ENCODE measurements around the gene TYK2.
A peak's percentile ranks its signal among the peaks of the same experiment; 100 is the strongest.
"Not testable (repeated sequence)": the region's sequence is repeated elsewhere in the genome, so short reads cannot be mapped to it uniquely, and the experiment has no call there.

The TYK2 gene

GRCh38 chr19:10389863-10390262 is 9.5 kb upstream of the TYK2 start:
- TF ChIP-seq, protein P1, sequence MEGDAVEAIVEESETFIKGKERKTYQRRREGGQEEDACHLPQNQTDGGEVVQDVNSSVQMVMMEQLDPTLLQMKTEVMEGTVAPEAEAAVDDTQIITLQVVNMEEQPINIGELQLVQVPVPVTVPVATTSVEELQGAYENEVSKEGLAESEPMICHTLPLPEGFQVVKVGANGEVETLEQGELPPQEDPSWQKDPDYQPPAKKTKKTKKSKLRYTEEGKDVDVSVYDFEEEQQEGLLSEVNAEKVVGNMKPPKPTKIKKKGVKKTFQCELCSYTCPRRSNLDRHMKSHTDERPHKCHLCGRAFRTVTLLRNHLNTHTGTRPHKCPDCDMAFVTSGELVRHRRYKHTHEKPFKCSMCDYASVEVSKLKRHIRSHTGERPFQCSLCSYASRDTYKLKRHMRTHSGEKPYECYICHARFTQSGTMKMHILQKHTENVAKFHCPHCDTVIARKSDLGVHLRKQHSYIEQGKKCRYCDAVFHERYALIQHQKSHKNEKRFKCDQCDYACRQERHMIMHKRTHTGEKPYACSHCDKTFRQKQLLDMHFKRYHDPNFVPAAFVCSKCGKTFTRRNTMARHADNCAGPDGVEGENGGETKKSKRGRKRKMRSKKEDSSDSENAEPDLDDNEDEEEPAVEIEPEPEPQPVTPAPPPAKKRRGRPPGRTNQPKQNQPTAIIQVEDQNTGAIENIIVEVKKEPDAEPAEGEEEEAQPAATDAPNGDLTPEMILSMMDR (IDR thresholded peaks at IDR 0.05; ENCODE audit: insufficient read depth, low read depth, low read length, missing control alignments) = peak; percentile 9
- no peak for DNase-seq (ENCODE audit: low read depth)
- H3K4me3 ChIP-seq (ENCODE audit: low read length) = no peak overlapping the region

DNA sequence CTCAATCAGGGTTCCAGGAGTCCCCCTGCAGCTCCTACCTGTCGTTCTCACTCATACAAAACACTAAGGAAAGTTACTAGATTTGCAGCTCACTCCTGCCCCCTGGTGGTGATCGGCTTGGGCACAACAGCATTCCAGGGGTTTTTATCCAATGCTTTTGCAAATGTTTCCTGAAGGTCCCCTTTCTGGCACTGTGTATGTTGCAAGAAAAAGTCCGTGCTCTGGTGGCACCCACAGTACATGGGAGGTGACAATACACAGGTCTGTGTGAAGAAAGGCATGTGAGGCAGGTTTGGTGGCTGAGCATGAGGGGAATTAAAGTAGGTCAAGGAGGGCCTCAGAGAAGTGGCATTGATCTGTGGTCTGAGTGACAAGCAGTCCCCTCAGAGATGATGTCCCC is 8.6 kb upstream of the TYK2 start:
- no peak overlapping the region for H3K4me3 ChIP-seq (ENCODE audit: low read length)
- TF ChIP-seq, protein P1 (IDR thresholded peaks at IDR 0.05; ENCODE audit: insufficient read depth, low read depth, low read length, missing control alignments) = peak; percentile 96
- peak; percentile 79 for DNase-seq (ENCODE audit: low read depth)

DNA sequence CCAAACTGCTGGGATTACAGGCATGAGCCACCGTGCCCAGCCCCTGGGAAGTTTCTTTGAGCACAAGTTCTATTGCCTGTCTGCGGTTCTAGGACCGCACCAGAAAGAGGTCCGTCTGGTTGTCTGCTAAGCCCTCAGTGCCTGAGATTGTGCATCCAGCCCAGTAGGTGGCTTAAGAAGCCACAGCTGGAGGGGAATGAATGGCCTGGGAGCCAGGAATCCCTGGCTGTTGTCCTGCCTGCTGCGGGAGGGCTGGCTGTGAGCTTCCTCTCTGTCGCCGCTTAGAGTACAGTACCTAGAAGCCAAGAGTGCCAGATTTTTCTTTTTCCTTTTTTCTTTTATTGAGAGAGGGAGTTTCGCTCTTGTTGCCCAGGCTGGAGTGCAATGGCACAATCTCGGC is 4.2 kb upstream of the TYK2 start:
- DNase-seq (ENCODE audit: low read depth) = no peak
- no peak overlapping the region for H3K4me3 ChIP-seq (ENCODE audit: low read length)
- TF ChIP-seq, protein P1 (IDR thresholded peaks at IDR 0.05; ENCODE audit: insufficient read depth, low read depth, low read length, missing control alignments) = no peak

DNA sequence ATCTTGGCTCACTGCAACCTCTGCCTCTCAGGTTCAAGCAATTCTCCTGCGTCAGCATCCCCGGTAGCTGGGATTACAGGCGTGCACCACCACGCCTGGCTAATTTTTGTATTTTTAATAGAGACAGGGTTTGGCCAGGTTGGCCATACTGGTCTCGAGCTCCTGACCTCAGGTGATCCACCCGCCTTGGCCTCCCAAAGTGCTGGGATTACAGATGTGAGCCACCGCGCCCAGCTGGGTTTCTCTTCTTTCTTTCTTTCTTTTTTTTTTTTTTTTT is 2.8 kb upstream of the TYK2 start:
- not testable (repeated sequence) for DNase-seq (ENCODE audit: low read depth); H3K4me3 ChIP-seq (ENCODE audit: low read length)

DNA sequence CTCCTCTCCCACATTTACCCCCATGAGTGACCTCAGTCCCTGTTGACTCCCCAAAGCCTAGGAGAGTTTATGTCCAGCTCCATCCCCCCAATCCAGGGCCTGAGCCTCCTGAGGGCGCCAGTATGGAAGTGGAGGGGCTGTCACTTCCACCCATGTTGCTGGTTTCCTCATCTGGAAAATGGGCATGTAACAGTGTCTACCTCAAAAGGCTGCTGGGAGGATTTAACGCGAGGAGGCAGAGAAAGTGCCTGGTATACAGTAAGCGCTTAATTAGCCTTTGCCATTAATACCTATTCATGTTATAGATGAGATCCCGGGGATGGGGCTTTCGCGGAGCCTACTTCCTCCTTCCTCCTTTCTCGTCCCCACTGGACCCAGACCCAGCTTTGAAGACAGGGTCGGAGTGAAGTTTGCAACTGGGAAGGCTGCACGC is 476 bp downstream of the TYK2 start:
- TF ChIP-seq, protein P1 (IDR thresholded peaks at IDR 0.05; ENCODE audit: insufficient read depth, low read depth, low read length, missing control alignments) = no peak
- peak overlapping the region; percentile 94 for H3K4me3 ChIP-seq (ENCODE audit: low read length)

GRCh38 chr19:10378124-10378523 is 2.2 kb downstream of the TYK2 start:
- no peak for DNase-seq (ENCODE audit: low read depth)
- TF ChIP-seq, protein P1 (IDR thresholded peaks at IDR 0.05; ENCODE audit: insufficient read depth, low read depth, low read length, missing control alignments) = no peak
- H3K4me3 ChIP-seq (ENCODE audit: low read length) = no peak overlapping the region

More for the DNA sequence above, 476 bp downstream of the TYK2 start:
- no peak for DNase-seq (ENCODE audit: low read depth)

- DNase-seq (ENCODE audit: low read depth); H3K4me3 ChIP-seq (ENCODE audit: low read length): not testable (repeated sequence)
These were observed 3.2 kb downstream of the TYK2 start for GRCh38 chr19:10377140-10377640.

DNA sequence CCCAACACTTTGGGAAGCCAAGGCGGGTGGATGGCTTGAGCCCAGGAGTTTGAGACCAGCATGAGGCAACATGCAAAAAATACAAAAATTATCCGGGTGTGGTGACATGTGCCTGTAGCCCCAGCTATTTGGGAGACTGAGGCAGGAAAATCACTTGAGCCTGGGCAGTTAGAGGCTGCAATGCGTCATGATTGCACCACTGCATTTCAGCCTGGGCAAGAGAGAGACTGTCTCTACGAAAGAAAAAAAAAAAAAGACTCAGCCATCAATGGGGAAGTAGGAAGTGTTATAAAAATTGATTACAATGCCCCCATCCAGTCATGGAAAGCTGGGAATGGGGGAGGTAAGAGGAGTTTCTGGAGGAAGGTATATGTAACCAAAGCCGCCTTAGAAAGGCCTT is 5.4 kb downstream of the TYK2 start:
- no peak overlapping the region for H3K4me3 ChIP-seq (ENCODE audit: low read length)
- TF ChIP-seq, protein P1 (IDR thresholded peaks at IDR 0.05; ENCODE audit: insufficient read depth, low read depth, low read length, missing control alignments) = no peak
- DNase-seq (ENCODE audit: low read depth) = no peak
